IPS-15b (cell line): ENCODE measurements around the gene ANKS4B.
"Not testable (repeated sequence)": the region's sequence is repeated elsewhere in the genome, so short reads cannot be mapped to it uniquely, and the experiment has no call there.

ENCODE experiments used
- H3K27me3 ChIP-seq: one replicate; pipeline ENCODE4 v1.6.1; 2013; ENCODE audit warnings: low read length; ENCODE audit not compliant: control insufficient read depth, insufficient read depth
- H3K36me3 ChIP-seq: one replicate; pipeline ENCODE4 v1.6.1; 2013; ENCODE audit warnings: low read length; ENCODE audit not compliant: control insufficient read depth, insufficient read depth
- H3K4me1 ChIP-seq: one replicate; pipeline ENCODE4 v1.6.1; 2013; ENCODE audit warnings: mild to moderate bottlenecking, low read length; ENCODE audit not compliant: control insufficient read depth, insufficient read depth
- H3K4me3 ChIP-seq: one replicate; pipeline ENCODE4 v1.5.1; 2013; ENCODE audit warnings: low read depth, low read length
- H3K9ac ChIP-seq: one replicate; pipeline ENCODE4 v1.6.1; 2013; ENCODE audit warnings: low read depth, mild to moderate bottlenecking, low read length
- H3K9me3 ChIP-seq: one replicate; pipeline ENCODE4 v1.6.1; 2013; ENCODE audit warnings: mild to moderate bottlenecking, low read length; ENCODE audit not compliant: control insufficient read depth, insufficient read depth

Gene ANKS4B

GRCh38 chr16:21283521-21284289 lies 50.2 kb downstream of the ANKS4B start:
- Histone ChIP-seq H3K4me3 (peak overlapping the region; percentile 47), H3K9me3 (no peaks in the 10 kb centered on the region), H3K36me3 (no peaks in the 10 kb centered on the region), H3K4me1 (peaks cover 5% of the 10 kb centered on the region), H3K27me3 (peaks cover 27% of the 10 kb centered on the region), H3K9ac (peak overlapping the region; percentile 54)

DNA sequence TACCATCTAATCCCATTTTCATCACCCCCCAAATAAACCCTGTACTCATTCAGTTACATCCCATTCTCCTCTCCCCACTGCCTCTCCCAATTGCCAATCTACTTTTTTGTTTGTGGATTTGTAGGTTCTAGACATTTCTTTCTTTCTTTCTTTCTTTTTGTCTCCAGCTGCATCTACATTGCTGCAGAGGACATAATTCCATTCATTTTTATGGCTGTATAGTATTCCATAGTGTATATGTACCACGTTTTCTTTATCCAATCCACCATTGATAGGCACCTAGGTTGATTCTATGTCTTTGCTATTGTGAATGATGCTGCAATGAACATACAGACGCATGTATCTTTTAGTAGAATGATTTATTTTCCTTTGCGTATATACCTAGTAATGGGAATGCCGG lies 50.9 kb downstream of the ANKS4B start:
- H3K4me3 ChIP-seq: peak overlapping the region; percentile 47
- no peak overlapping the region for H3K9ac ChIP-seq
- H3K4me1 ChIP-seq: peaks cover 5% of the 10 kb centered on the region
- H3K27me3 ChIP-seq: peaks cover 20% of the 10 kb centered on the region
- no peaks in the 10 kb centered on the region for H3K9me3 ChIP-seq
- H3K36me3 ChIP-seq: no peaks in the 10 kb centered on the region

- Histone ChIP-seq H3K27me3 (peaks cover 15% of the 10 kb centered on the region), H3K9ac (no peak overlapping the region), H3K4me1 (peaks cover 5% of the 10 kb centered on the region), H3K36me3 (no peaks in the 10 kb centered on the region), H3K4me3 (no peak overlapping the region), H3K9me3 (no peaks in the 10 kb centered on the region)
Measured at GRCh38 chr16:21285314-21285713, 51.8 kb downstream of the ANKS4B start.

- not testable (repeated sequence) for H3K36me3 ChIP-seq, H3K9ac ChIP-seq, H3K27me3 ChIP-seq, H3K9me3 ChIP-seq, H3K4me1 ChIP-seq, H3K4me3 ChIP-seq
Measured at GRCh38 chr16:21289789-21290188, 56.3 kb downstream of the ANKS4B start.

DNA sequence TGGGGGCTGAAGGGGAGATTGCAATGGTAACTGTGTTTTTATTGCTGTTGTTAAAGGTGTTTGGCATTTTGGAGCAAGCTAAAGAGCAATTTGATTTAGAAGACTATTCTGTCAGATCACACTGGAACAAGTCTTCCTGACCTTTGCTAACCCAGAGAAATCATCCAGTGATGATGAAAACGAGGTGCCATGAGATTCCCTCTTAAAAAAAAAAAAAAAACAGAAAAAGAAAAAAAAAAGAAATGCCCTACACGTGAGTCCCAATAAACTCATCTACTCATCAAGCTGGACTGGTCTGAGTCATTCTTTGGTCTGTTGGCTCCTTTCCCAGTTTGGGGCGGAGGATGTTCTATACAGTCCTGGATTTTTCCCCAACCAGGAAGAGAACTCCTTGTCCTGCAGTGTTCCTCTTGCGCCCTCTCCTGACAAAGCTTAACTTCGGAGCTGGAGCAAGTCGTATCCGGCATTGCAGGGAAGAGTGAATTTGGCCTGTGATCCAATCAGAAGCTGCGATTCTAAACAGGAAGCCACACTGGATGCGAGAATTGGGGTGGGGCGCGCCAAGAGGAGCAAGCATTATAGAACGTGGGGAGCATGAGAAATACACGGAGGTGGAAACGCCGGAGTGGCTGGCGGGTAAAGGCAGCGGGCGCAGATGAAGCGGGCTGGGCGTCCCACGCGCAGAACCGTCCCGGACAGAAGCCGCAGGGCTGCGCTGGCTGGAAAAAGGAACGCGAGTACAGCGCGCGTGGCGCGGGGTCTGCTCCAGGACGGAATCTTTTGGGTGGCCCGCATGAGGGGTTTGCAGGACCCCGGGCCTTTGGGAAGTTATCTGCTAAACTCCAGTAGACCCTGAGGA lies 67.0 kb downstream of the ANKS4B start:
- Histone ChIP-seq H3K4me3 (peak overlapping the region; percentile 79), H3K9ac (no peak overlapping the region), H3K36me3 (no peaks in the 10 kb centered on the region), H3K4me1 (peaks cover 11% of the 10 kb centered on the region), H3K9me3 (no peaks in the 10 kb centered on the region), H3K27me3 (peaks cover 35% of the 10 kb centered on the region)

GRCh38 chr16:21301168-21301894 lies 67.8 kb downstream of the ANKS4B start:
- Histone ChIP-seq H3K9ac (no peak overlapping the region), H3K9me3 (no peaks in the 10 kb centered on the region)

GRCh38 chr16:21301895-21302291 lies 68.4 kb downstream of the ANKS4B start:
- Histone ChIP-seq H3K4me3 (peak overlapping the region; percentile 79), H3K4me1 (peaks cover 11% of the 10 kb centered on the region), H3K9me3 (no peaks in the 10 kb centered on the region), H3K27me3 (peaks cover 37% of the 10 kb centered on the region), H3K36me3 (no peaks in the 10 kb centered on the region), H3K9ac (no peak overlapping the region)

More at GRCh38 chr16:21301168-21301894, 67.8 kb downstream of the ANKS4B start:
- H3K36me3 ChIP-seq: no peaks in the 10 kb centered on the region
- H3K27me3 ChIP-seq: peaks cover 37% of the 10 kb centered on the region
- peaks cover 11% of the 10 kb centered on the region for H3K4me1 ChIP-seq
- H3K4me3 ChIP-seq: peak overlapping the region; percentile 79

- H3K9me3 ChIP-seq: no peaks in the 10 kb centered on the region
- H3K4me3 ChIP-seq: no peak overlapping the region
- peaks cover 37% of the 10 kb centered on the region for H3K27me3 ChIP-seq
- peaks cover 11% of the 10 kb centered on the region for H3K4me1 ChIP-seq
- H3K9ac ChIP-seq: no peak overlapping the region
- no peaks in the 10 kb centered on the region for H3K36me3 ChIP-seq
Measured at GRCh38 chr16:21302454-21302853, 69.0 kb downstream of the ANKS4B start.

- H3K36me3 ChIP-seq: no peaks in the 10 kb centered on the region
- H3K27me3 ChIP-seq: peaks cover 37% of the 10 kb centered on the region
- H3K9ac ChIP-seq: no peak overlapping the region
- H3K9me3 ChIP-seq: no peaks in the 10 kb centered on the region
- H3K4me3 ChIP-seq: no peak overlapping the region
- H3K4me1 ChIP-seq: peaks cover 11% of the 10 kb centered on the region
Measured at GRCh38 chr16:21302898-21303528, 69.5 kb downstream of the ANKS4B start.
